ENCODE measurements around the gene NAA25. TPM values are rescaled to one million over a fixed set of nuclear protein-coding genes. Genes with fewer than 3 reads are reported as not detected.
"Not testable (repeated sequence)": the region's sequence is repeated elsewhere in the genome, so short reads cannot be mapped to it uniquely, and the experiment has no call there.

The NAA25 gene
- total and polyA plus RNA-seq, 9 donors = 5.7 to 36.9 (median 23.6) TPM

GRCh38 chr12:112107306-112108201 lies 1.0 kb downstream of the NAA25 start:
- intact Hi-C loops (cut with DNase I) = no loop called here
- peak overlapping the region; percentile 91 for H3K4me3 ChIP-seq
- 8 to 14% (median 9%) methylated on average over 13 of the region's 13 CpGs for WGBS, 3 donors
- no peaks in the 10 kb centered on the region for H3K36me3 ChIP-seq
- peak overlapping the region in 1 of 2 donors; percentile 88 for H3K27ac ChIP-seq
- TF ChIP-seq CTCF (IDR thresholded peaks at IDR 0.05) (no peak), POLR2A (IDR thresholded peaks at IDR 0.05) (no peak), EP300 (IDR thresholded peaks at IDR 0.05) (no peak)
- H3K27me3 ChIP-seq = no peaks in the 10 kb centered on the region
- H3K9me3 ChIP-seq = no peaks in the 10 kb centered on the region
- peaks cover 9% of the 10 kb centered on the region for H3K4me1 ChIP-seq (ENCODE audit: insufficient read depth)
- peak in 2 of 5 donors; percentile 52 to 59 for DNase-seq

DNA sequence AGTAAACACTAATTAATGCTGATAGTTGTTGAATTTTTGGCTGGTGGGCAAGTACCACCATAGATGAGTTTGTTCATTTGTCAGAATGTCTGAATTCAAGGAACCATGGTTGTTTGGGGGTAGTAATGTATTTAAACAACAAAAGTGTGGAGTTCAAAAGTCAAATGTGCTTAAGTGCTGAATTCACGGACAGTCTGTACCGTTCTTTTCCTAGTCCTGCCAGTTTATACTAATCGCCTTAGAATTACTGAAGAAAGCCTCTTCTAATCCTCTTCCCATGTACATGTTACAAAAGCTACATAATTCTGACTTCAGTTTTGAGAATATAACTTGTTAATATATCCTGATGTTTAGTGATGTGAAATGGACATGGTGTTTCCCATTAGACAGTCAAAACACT lies 2.7 kb downstream of the NAA25 start:
- intact Hi-C loops (cut with DNase I) = no loop called here
- TF ChIP-seq POLR2A (IDR thresholded peaks at IDR 0.05) = no peak
- no peak for TF ChIP-seq CTCF (IDR thresholded peaks at IDR 0.05)
- TF ChIP-seq EP300 (IDR thresholded peaks at IDR 0.05) = no peak
- no peaks in the 10 kb centered on the region for H3K9me3 ChIP-seq
- no peak for DNase-seq
- WGBS, 3 donors = 73 to 80% (median 74%) methylated on average over 3 of the region's 3 CpGs
- H3K36me3 ChIP-seq = no peaks in the 10 kb centered on the region
- H3K4me3 ChIP-seq = no peak overlapping the region
- no peak overlapping the region for H3K27ac ChIP-seq
- H3K27me3 ChIP-seq = no peaks in the 10 kb centered on the region
- peaks cover 9% of the 10 kb centered on the region for H3K4me1 ChIP-seq (ENCODE audit: insufficient read depth)

- 83 to 86% (median 84%) methylated on average over 8 of the region's 8 CpGs for WGBS, 3 donors
- intact Hi-C loops (cut with DNase I) = no loop called here
- DNase-seq = no peak
- no peaks in the 10 kb centered on the region for H3K27me3 ChIP-seq
- H3K27ac ChIP-seq = no peak overlapping the region
- no peaks in the 10 kb centered on the region for H3K36me3 ChIP-seq
- no peaks in the 10 kb centered on the region for H3K9me3 ChIP-seq
- H3K4me1 ChIP-seq (ENCODE audit: insufficient read depth) = peaks cover 9% of the 10 kb centered on the region
- TF ChIP-seq EP300 (IDR thresholded peaks at IDR 0.05) (no peak), CTCF (IDR thresholded peaks at IDR 0.05) (no peak), POLR2A (IDR thresholded peaks at IDR 0.05) (no peak)
- no peak overlapping the region for H3K4me3 ChIP-seq
Measured at GRCh38 chr12:112103758-112104503, 4.7 kb downstream of the NAA25 start.

DNA sequence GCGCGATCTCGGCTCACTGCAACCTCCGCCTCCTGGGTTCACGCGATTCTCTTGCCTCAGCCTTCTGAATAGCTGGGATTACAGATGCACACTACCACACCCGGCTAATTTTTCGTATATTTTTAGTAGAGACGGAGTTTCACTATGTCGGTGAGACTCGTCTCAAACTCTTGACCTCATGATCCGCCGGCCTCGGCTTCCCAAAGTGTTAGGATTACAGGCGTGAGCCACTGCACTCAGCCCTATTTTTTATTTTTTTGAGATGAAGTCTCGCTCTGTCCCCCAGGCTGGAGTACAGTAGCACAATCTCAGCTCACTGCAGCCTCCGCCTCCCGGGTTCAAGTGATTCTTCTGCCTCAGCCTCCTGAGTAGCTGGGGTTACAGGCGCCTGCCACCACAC lies 5.8 kb downstream of the NAA25 start:
- H3K36me3 ChIP-seq; DNase-seq; H3K27ac ChIP-seq; H3K4me3 ChIP-seq; H3K27me3 ChIP-seq; H3K4me1 ChIP-seq (ENCODE audit: insufficient read depth); H3K9me3 ChIP-seq; intact Hi-C loops (cut with DNase I): not testable (repeated sequence)
- 94% methylated on average over 19 of the region's 19 CpGs for WGBS, 3 donors

Measured in ovary (tissue), 9 donors.